HL-60 (cell line): ENCODE data around the gene DNAH17.

ENCODE experiments used
- DNase-seq, 2 experiments: peaks; one replicate each; pipeline ENCODE4 v3.0.0-alpha.2; 2010 to 2020; ENCODE audit warnings: low read depth in 1 of 2, low spot score in 1 of 2
- H3K27ac ChIP-seq: fragments of 250-450 bp; sonication (Bioruptor Pico); replicated peaks from 2 replicates; pipeline ENCODE4 v1.5.1; 2020; ENCODE audit warnings: mild to moderate bottlenecking, moderate library complexity
- H3K27me3 ChIP-seq: fragments of 250-450 bp; sonication (Bioruptor Pico); 2 replicates; pipeline ENCODE4 v1.5.1; 2021; ENCODE audit warnings: mild to moderate bottlenecking, moderate library complexity; ENCODE audit not compliant: insufficient read depth, poor library complexity, severe bottlenecking
- H3K4me3 ChIP-seq: replicated peaks from 2 replicates; pipeline ENCODE4 v1.5.1; 2011; ENCODE audit warnings: mild to moderate bottlenecking, control low read depth, low read length; ENCODE audit not compliant: insufficient read depth
- GABPA ChIP-seq: IDR thresholded peaks from 2 replicates; pipeline ENCODE4 v1.6.1; 2012; ENCODE audit warnings: low read depth
- POLR2AphosphoS5 ChIP-seq: IDR thresholded peaks from 2 replicates; pipeline ENCODE4 v1.6.1; 2012; ENCODE audit warnings: low read depth
- SPI1 ChIP-seq: IDR thresholded peaks from 2 replicates; pipeline ENCODE4 v1.6.1; 2012; ENCODE audit warnings: low read depth, mild to moderate bottlenecking, borderline replicate concordance
- TF ChIP-seq, protein P1 (sequence below): IDR thresholded peaks from 2 replicates; pipeline ENCODE4 v1.6.1; 2012; ENCODE audit warnings: low read depth; ENCODE audit not compliant: insufficient replicate concordance
- TF ChIP-seq, protein P2 (sequence below): IDR thresholded peaks from one replicate; pipeline ENCODE4 v1.5.1; 2011; ENCODE audit warnings: low read length, control low read depth, inconsistent platforms; ENCODE audit not compliant: insufficient read depth

Gene DNAH17

DNA sequence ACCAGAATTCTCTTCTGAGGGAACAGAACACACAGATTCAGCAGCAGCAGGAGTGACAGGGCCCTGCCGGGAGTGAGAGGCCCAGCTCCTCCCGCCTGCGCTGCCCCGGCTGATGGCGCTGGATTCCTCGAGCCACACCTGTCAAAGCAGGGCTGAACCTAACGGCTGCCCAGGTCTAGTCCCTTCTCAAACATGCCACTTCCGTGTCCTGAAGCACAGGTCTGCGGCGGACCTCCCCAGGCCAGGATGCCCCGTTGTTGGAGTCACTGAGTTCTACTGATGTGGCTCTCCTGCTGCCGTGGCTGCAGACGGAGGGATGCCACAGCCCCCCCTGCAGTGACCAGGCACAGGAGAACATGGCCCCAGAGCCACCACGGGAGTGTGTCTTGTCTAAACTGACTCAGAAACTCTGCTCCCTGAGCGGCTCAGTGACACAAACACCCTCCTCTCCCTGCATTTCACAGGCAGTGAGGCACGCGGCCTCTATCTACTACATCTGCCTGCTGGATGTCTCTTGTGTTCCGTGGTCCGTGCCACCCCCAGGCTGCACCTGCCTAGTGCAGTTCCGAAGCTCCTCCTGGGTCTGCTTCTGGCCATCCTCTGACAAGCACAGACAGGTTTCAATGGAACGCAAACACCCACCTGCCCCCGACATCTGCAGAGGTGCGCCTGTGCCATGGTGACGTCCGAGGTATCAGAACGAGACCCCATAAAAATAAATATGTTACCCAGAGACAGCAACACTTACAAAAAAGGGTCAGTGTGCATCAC lies 44.7 kb upstream of the DNAH17 start:
- TF ChIP-seq, protein P1, sequence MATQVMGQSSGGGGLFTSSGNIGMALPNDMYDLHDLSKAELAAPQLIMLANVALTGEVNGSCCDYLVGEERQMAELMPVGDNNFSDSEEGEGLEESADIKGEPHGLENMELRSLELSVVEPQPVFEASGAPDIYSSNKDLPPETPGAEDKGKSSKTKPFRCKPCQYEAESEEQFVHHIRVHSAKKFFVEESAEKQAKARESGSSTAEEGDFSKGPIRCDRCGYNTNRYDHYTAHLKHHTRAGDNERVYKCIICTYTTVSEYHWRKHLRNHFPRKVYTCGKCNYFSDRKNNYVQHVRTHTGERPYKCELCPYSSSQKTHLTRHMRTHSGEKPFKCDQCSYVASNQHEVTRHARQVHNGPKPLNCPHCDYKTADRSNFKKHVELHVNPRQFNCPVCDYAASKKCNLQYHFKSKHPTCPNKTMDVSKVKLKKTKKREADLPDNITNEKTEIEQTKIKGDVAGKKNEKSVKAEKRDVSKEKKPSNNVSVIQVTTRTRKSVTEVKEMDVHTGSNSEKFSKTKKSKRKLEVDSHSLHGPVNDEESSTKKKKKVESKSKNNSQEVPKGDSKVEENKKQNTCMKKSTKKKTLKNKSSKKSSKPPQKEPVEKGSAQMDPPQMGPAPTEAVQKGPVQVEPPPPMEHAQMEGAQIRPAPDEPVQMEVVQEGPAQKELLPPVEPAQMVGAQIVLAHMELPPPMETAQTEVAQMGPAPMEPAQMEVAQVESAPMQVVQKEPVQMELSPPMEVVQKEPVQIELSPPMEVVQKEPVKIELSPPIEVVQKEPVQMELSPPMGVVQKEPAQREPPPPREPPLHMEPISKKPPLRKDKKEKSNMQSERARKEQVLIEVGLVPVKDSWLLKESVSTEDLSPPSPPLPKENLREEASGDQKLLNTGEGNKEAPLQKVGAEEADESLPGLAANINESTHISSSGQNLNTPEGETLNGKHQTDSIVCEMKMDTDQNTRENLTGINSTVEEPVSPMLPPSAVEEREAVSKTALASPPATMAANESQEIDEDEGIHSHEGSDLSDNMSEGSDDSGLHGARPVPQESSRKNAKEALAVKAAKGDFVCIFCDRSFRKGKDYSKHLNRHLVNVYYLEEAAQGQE = no peak
- TF ChIP-seq, protein P2, sequence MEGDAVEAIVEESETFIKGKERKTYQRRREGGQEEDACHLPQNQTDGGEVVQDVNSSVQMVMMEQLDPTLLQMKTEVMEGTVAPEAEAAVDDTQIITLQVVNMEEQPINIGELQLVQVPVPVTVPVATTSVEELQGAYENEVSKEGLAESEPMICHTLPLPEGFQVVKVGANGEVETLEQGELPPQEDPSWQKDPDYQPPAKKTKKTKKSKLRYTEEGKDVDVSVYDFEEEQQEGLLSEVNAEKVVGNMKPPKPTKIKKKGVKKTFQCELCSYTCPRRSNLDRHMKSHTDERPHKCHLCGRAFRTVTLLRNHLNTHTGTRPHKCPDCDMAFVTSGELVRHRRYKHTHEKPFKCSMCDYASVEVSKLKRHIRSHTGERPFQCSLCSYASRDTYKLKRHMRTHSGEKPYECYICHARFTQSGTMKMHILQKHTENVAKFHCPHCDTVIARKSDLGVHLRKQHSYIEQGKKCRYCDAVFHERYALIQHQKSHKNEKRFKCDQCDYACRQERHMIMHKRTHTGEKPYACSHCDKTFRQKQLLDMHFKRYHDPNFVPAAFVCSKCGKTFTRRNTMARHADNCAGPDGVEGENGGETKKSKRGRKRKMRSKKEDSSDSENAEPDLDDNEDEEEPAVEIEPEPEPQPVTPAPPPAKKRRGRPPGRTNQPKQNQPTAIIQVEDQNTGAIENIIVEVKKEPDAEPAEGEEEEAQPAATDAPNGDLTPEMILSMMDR = no peak
- no peak for TF ChIP-seq GABPA
- TF ChIP-seq SPI1 = no peak
- no peak for TF ChIP-seq POLR2AphosphoS5
- Histone ChIP-seq H3K4me3 (no peak overlapping the region), H3K27ac (no peak overlapping the region), H3K27me3 (no peaks in the 10 kb centered on the region)
- DNase-seq = no peak

DNA sequence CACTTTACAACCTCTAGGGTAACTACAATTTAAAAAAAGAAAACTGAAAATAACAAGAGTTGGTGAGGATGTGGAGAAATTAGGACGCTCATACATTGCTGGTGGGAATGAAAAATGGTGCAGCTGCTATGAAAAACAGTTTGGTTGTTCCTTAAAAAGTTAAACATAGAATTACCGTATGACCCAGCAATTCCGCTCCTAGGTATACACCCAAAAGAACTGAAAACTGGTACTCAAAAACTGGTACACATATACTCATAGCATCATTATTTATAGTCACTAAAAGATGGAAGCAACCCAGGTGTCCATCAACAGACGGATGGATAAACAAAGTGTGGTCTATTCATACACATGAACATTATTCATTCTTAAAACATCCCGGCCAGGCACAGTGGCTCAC lies 42.9 kb upstream of the DNAH17 start:
- DNase-seq = no peak
- Histone ChIP-seq H3K27me3 (no peaks in the 10 kb centered on the region), H3K27ac (no peak overlapping the region), H3K4me3 (no peak overlapping the region)
- no peak for TF ChIP-seq POLR2AphosphoS5
- TF ChIP-seq, protein P1 = no peak

DNA sequence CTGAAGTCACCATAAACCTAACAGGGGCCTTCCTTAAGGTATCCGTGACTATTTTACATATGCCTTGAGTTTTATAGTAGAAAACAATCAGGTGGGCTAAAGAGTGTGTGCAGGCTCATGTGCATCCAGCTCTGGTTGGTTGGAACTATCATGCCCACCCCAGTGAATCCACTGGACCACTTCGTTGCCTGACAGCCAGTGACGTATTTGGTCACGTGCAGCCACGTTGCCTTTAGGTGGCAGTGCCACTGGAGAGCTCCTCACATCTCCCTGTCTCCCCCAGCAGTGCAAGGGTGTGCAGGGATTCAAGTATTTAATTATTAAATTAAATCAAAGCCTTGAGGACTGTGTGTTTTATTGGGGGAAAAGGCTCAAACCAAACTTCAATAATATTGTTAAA lies 42.1 kb upstream of the DNAH17 start:
- TF ChIP-seq SPI1 (no peak), POLR2AphosphoS5 (no peak), GABPA (no peak)
- TF ChIP-seq, protein P2 = no peak
- TF ChIP-seq, protein P1 = no peak
- DNase-seq = no peak
- Histone ChIP-seq H3K27ac (no peak overlapping the region), H3K4me3 (no peak overlapping the region), H3K27me3 (no peaks in the 10 kb centered on the region)
